ENCODE measurements around the gene CALN1. TPM values are rescaled to one million over a fixed set of nuclear protein-coding genes. Genes with fewer than 3 reads are reported as not detected.

CALN1 gene
- total and polyA plus RNA-seq, 4 donors, result 0.14 to 0.84 (median 0.24) TPM

DNA sequence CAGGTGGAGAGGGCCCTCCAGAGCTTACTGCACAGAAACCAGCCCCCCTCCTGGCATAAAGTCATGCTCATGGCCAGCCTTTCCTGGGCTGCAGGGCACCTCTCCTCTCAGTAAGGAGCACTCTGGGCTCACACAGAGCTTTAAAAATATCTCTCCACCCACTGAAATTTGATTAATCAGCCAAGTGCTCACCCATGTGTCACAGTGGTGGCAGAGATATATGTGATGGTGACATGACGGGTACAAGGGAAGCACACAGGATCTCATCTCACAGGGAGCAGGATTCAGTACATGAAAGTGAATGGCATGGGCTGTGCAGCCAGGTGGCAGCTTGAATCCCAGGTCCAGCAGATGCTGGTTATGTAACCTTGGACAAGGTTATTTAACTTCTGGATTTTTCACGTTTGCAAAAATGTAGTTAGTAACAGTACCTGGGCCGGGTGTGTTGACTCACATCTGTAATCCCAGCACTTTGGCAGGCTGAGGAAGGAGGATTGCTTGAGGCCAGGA lies 144.8 kb downstream of the CALN1 start:
- H3K4me3 ChIP-seq (ENCODE audit: low read depth in 1 of 3, low read length in 3 of 3), result no peak overlapping the region
- 72% methylated on average over 3 of the region's 3 CpGs for WGBS
- no peaks in the 10 kb centered on the region for H3K27me3 ChIP-seq (ENCODE audit: control insufficient read depth in 4 of 4, insufficient read depth in 4 of 4, low read length in 3 of 4)
- H3K4me1 ChIP-seq (ENCODE audit: control insufficient read depth in 4 of 4, insufficient read depth in 4 of 4, low read length in 3 of 4), result no peaks in the 10 kb centered on the region
- H3K9me3 ChIP-seq (ENCODE audit: control insufficient read depth in 4 of 4, low read length in 3 of 4), result peaks cover 0 to 4% (median 1%) of the 10 kb centered on the region in 4 donors
- no peaks in the 10 kb centered on the region for H3K36me3 ChIP-seq (ENCODE audit: control insufficient read depth in 4 of 4, insufficient read depth in 3 of 4, low read depth in 1 of 4, low read length in 3 of 4)
- no peak overlapping the region for H3K9ac ChIP-seq (ENCODE audit: low read depth in 1 of 2, low read length in 2 of 2)
- DNase-seq (ENCODE audit: low spot score), result no peak
- H3K27ac ChIP-seq (ENCODE audit: low read depth in 1 of 2, low read length in 2 of 2), result no peak overlapping the region
- TF ChIP-seq EGR1 (IDR thresholded peaks at IDR 0.05; ENCODE audit: low read depth in 2 of 2), result no peak
- TF ChIP-seq, protein P1, sequence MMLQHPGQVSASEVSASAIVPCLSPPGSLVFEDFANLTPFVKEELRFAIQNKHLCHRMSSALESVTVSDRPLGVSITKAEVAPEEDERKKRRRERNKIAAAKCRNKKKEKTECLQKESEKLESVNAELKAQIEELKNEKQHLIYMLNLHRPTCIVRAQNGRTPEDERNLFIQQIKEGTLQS (IDR thresholded peaks at IDR 0.05), result no peak

DNA sequence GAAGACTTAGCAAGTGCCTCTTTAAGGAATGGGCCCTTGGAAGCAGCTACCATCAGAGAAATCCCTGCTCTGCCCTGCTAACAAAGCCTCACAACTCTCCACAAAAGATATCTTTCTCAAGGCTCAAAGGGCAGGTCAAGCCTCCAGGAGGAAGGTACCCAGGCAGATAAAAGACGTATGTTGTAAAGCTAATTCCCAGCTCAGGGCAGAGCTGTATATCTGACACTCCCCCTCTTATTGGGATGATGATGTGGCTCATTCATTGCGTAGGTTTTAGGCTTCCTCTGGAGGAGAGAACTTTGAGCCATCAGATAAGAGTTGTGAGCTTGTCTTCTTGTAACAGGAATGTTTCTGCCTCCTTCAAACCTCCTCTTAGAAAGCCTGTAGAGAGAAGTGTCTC lies 145.4 kb downstream of the CALN1 start:
- DNase-seq (ENCODE audit: low spot score), result no peak
- Histone ChIP-seq H3K27ac (ENCODE audit: low read depth in 1 of 2, low read length in 2 of 2) (no peak overlapping the region), H3K27me3 (ENCODE audit: control insufficient read depth in 4 of 4, insufficient read depth in 4 of 4, low read length in 3 of 4) (no peaks in the 10 kb centered on the region), H3K4me1 (ENCODE audit: control insufficient read depth in 4 of 4, insufficient read depth in 4 of 4, low read length in 3 of 4) (no peaks in the 10 kb centered on the region), H3K4me3 (ENCODE audit: low read depth in 1 of 3, low read length in 3 of 3) (no peak overlapping the region), H3K36me3 (ENCODE audit: control insufficient read depth in 4 of 4, insufficient read depth in 3 of 4, low read depth in 1 of 4, low read length in 3 of 4) (no peaks in the 10 kb centered on the region), H3K9ac (ENCODE audit: low read depth in 1 of 2, low read length in 2 of 2) (no peak overlapping the region), H3K9me3 (ENCODE audit: control insufficient read depth in 4 of 4, low read length in 3 of 4) (peaks cover 0 to 4% (median 1%) of the 10 kb centered on the region in 4 donors)
- 41% methylated on average over 2 of the region's 2 CpGs for WGBS
- TF ChIP-seq, protein P1 (IDR thresholded peaks at IDR 0.05), result no peak
- TF ChIP-seq TAF1 (conservative IDR thresholded peaks at IDR 0.05), result no peak

DNA sequence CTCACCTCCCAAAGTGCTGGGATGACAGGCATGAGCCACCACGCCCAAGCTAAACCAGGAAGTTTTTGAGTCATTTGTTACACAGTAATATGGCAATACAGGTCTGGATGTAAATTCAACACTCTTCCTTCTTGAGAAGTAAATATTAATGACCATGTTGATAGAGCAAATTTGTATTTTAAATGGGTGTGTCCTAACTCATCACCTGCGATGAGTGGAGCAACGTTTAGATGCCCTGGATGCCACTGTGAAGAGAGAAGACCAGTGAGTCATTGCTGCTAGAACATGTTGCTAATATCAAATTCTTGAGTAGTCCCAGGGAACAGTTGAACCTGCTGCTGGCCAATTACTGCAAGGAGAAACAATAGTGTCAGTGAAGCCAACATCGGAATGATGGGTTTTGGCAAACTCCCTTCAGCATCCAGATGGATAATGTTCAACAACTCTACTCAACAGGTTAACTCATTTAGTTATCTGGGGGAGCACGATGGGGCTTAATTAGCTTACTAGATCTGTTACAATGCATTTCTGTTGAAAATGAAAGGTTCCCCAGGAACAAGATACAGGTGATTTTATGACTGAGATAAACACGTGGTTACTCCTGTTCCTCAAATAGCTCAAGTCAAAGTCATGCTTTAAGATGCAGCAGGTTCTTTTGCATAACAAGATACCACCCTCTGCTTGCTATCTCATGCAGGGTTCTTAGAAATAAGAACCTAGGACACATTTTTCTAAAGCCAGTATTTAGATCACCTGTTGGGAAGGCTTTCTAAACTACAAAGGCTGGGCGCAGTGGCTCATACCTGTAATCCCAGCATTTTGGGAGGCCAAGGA lies 146.8 kb downstream of the CALN1 start:
- DNase-seq (ENCODE audit: low spot score), result no peak
- no peak overlapping the region for H3K9ac ChIP-seq (ENCODE audit: low read depth in 1 of 2, low read length in 2 of 2)
- no peaks in the 10 kb centered on the region for H3K27me3 ChIP-seq (ENCODE audit: control insufficient read depth in 4 of 4, insufficient read depth in 4 of 4, low read length in 3 of 4)
- peaks cover 0 to 4% (median 1%) of the 10 kb centered on the region in 4 donors for H3K9me3 ChIP-seq (ENCODE audit: control insufficient read depth in 4 of 4, low read length in 3 of 4)
- H3K36me3 ChIP-seq (ENCODE audit: control insufficient read depth in 4 of 4, insufficient read depth in 3 of 4, low read depth in 1 of 4, low read length in 3 of 4), result no peaks in the 10 kb centered on the region
- H3K27ac ChIP-seq (ENCODE audit: low read depth in 1 of 2, low read length in 2 of 2), result no peak overlapping the region
- no peaks in the 10 kb centered on the region for H3K4me1 ChIP-seq (ENCODE audit: control insufficient read depth in 4 of 4, insufficient read depth in 4 of 4, low read length in 3 of 4)
- TF ChIP-seq HNF4A (conservative IDR thresholded peaks at IDR 0.05) (no peak), YY1 (IDR thresholded peaks at IDR 0.05) (no peak), EGR1 (IDR thresholded peaks at IDR 0.05; ENCODE audit: low read depth in 2 of 2) (no peak), FOXA2 (IDR thresholded peaks at IDR 0.05) (no peak), TAF1 (conservative IDR thresholded peaks at IDR 0.05) (no peak), RXRA (IDR thresholded peaks at IDR 0.05) (no peak), SP1 (IDR thresholded peaks at IDR 0.05) (no peak), JUND (IDR thresholded peaks at IDR 0.05) (no peak), HNF4G (IDR thresholded peaks at IDR 0.05) (no peak), FOXA1 (IDR thresholded peaks at IDR 0.05) (no peak), NR2F2 (IDR thresholded peaks at IDR 0.05) (no peak), GABPA (IDR thresholded peaks at IDR 0.05 in 1 of 2, conservative IDR thresholded peaks at IDR 0.05 in 1 of 2) (no peak), RAD21 (IDR thresholded peaks at IDR 0.05) (no peak)
- TF ChIP-seq, protein P2, sequence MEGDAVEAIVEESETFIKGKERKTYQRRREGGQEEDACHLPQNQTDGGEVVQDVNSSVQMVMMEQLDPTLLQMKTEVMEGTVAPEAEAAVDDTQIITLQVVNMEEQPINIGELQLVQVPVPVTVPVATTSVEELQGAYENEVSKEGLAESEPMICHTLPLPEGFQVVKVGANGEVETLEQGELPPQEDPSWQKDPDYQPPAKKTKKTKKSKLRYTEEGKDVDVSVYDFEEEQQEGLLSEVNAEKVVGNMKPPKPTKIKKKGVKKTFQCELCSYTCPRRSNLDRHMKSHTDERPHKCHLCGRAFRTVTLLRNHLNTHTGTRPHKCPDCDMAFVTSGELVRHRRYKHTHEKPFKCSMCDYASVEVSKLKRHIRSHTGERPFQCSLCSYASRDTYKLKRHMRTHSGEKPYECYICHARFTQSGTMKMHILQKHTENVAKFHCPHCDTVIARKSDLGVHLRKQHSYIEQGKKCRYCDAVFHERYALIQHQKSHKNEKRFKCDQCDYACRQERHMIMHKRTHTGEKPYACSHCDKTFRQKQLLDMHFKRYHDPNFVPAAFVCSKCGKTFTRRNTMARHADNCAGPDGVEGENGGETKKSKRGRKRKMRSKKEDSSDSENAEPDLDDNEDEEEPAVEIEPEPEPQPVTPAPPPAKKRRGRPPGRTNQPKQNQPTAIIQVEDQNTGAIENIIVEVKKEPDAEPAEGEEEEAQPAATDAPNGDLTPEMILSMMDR (IDR thresholded peaks at IDR 0.05; ENCODE audit: low read depth, low read length, missing input control), result no peak
- TF ChIP-seq, protein P3, sequence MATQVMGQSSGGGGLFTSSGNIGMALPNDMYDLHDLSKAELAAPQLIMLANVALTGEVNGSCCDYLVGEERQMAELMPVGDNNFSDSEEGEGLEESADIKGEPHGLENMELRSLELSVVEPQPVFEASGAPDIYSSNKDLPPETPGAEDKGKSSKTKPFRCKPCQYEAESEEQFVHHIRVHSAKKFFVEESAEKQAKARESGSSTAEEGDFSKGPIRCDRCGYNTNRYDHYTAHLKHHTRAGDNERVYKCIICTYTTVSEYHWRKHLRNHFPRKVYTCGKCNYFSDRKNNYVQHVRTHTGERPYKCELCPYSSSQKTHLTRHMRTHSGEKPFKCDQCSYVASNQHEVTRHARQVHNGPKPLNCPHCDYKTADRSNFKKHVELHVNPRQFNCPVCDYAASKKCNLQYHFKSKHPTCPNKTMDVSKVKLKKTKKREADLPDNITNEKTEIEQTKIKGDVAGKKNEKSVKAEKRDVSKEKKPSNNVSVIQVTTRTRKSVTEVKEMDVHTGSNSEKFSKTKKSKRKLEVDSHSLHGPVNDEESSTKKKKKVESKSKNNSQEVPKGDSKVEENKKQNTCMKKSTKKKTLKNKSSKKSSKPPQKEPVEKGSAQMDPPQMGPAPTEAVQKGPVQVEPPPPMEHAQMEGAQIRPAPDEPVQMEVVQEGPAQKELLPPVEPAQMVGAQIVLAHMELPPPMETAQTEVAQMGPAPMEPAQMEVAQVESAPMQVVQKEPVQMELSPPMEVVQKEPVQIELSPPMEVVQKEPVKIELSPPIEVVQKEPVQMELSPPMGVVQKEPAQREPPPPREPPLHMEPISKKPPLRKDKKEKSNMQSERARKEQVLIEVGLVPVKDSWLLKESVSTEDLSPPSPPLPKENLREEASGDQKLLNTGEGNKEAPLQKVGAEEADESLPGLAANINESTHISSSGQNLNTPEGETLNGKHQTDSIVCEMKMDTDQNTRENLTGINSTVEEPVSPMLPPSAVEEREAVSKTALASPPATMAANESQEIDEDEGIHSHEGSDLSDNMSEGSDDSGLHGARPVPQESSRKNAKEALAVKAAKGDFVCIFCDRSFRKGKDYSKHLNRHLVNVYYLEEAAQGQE (IDR thresholded peaks at IDR 0.05), result no peak
- TF ChIP-seq, protein P4, sequence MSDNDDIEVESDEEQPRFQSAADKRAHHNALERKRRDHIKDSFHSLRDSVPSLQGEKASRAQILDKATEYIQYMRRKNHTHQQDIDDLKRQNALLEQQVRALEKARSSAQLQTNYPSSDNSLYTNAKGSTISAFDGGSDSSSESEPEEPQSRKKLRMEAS (IDR thresholded peaks at IDR 0.05), result no peak
- TF ChIP-seq, protein P1 (IDR thresholded peaks at IDR 0.05), result no peak
- TF ChIP-seq, protein P5, sequence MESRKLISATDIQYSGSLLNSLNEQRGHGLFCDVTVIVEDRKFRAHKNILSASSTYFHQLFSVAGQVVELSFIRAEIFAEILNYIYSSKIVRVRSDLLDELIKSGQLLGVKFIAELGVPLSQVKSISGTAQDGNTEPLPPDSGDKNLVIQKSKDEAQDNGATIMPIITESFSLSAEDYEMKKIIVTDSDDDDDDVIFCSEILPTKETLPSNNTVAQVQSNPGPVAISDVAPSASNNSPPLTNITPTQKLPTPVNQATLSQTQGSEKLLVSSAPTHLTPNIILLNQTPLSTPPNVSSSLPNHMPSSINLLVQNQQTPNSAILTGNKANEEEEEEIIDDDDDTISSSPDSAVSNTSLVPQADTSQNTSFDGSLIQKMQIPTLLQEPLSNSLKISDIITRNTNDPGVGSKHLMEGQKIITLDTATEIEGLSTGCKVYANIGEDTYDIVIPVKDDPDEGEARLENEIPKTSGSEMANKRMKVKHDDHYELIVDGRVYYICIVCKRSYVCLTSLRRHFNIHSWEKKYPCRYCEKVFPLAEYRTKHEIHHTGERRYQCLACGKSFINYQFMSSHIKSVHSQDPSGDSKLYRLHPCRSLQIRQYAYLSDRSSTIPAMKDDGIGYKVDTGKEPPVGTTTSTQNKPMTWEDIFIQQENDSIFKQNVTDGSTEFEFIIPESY (IDR thresholded peaks at IDR 0.05), result no peak
- H3K4me3 ChIP-seq (ENCODE audit: low read depth in 1 of 3, low read length in 3 of 3), result no peak overlapping the region
- 61% methylated on average over 7 of the region's 7 CpGs for WGBS

Data from liver (tissue), 9 donors.